CD4-positive, alpha-beta T cell (primary cell): ENCODE results near the gene CCDC17. TPM values are rescaled to one million over a fixed set of nuclear protein-coding genes. Genes with fewer than 3 reads are reported as not detected.

Experiments
- ATAC-seq: fragments of 200-7000 bp; cut with Tn5 transposase; one replicate; pipeline ENCODE4 v1.10.0; 2022; ENCODE audit warnings: mild to moderate bottlenecking; ENCODE audit not compliant: poor library complexity
- CTCF ChIA-PET: fragments of 350-600 bp; sonication (Branson Sonifier 250); formaldehyde crosslinking; loops from one replicate; lab custom pipeline; 2021; ENCODE audit warnings: antibody characterized with exemption, inconsistent platforms; lab: Charles Lee
- POLR2A ChIA-PET: fragments of 350-600 bp; sonication (Branson Sonifier 250); formaldehyde crosslinking; loops from one replicate; lab custom pipeline; 2021; ENCODE audit warnings: antibody characterized with exemption, inconsistent platforms; lab: Charles Lee
- DNase-seq, 14 experiments: peaks; one replicate each; pipeline ENCODE4 v3.0.0-alpha.2; 2013 to 2020; ENCODE audit warnings: mixed read lengths in 2 of 14
- H3K27ac ChIP-seq, 2 donors: one replicate each; pipeline versions ENCODE4 v1.5.1 to v1.7.0; 2013; ENCODE audit warnings: low read length in 2 of 2, low read depth in 1 of 2, mild to moderate bottlenecking in 1 of 2
- H3K27me3 ChIP-seq, 2 experiments: 1 replicate in 1 of 2; 2 replicates in 1 of 2; pipeline versions ENCODE4 v1.6.1 to v1.7.0; 2013; ENCODE audit warnings: low read length in 2 of 2, control low read depth in 1 of 2, mild to moderate bottlenecking in 1 of 2, moderate library complexity in 1 of 2; ENCODE audit not compliant: insufficient read depth in 2 of 2, control insufficient read depth in 1 of 2
- H3K36me3 ChIP-seq: one replicate; pipeline ENCODE4 v1.6.1; 2013; ENCODE audit warnings: low read length, control low read depth; ENCODE audit not compliant: insufficient read depth
- H3K4me1 ChIP-seq: one replicate; pipeline ENCODE4 v1.6.1; 2013; ENCODE audit warnings: low read length, control low read depth; ENCODE audit not compliant: insufficient read depth
- H3K4me3 ChIP-seq: one replicate; pipeline ENCODE4 v1.5.1; 2013; ENCODE audit warnings: mild to moderate bottlenecking, low read length, moderate library complexity
- H3K9me3 ChIP-seq, 2 experiments: 1 replicate in 1 of 2; 2 replicates in 1 of 2; pipeline versions ENCODE4 v1.6.1 to v1.7.0; 2013; ENCODE audit warnings: low read length in 2 of 2, mild to moderate bottlenecking in 2 of 2, control low read depth in 1 of 2, moderate library complexity in 1 of 2; ENCODE audit not compliant: control insufficient read depth in 1 of 2, insufficient read depth in 1 of 2
- H3K27ac Mint-ChIP-seq: one replicate; pipeline ENCODE4 v1.8.0; 2020; ENCODE audit warnings: mixed read lengths
- H3K27me3 Mint-ChIP-seq: one replicate; pipeline ENCODE4 v1.8.0; 2021; ENCODE audit warnings: mixed read lengths
- H3K36me3 Mint-ChIP-seq: one replicate; pipeline ENCODE4 v1.8.0; 2021; ENCODE audit warnings: low read depth, mixed read lengths
- H3K4me1 Mint-ChIP-seq: one replicate; pipeline ENCODE4 v1.8.0; 2021; ENCODE audit warnings: low read depth, mixed read lengths
- H3K4me3 Mint-ChIP-seq: one replicate; pipeline ENCODE4 v1.8.0; 2020; ENCODE audit warnings: mild to moderate bottlenecking, mixed read lengths
- H3K9me3 Mint-ChIP-seq: one replicate; pipeline ENCODE4 v1.8.0; 2020; ENCODE audit warnings: mixed read lengths
- intact Hi-C, 2 experiments: fragments of 100-400 bp; cut with DNase I in 1 of 2; cut with micrococcal nuclease in 1 of 2; formaldehyde crosslinking; loops; one replicate each; pipeline versions ENCODE4 v1.15.1 to v1.9.0; 2023 to 2025; cut with DNase I, micrococcal nuclease
- total RNA-seq, 174 experiments: library from RNA in 2 of 174; stranded (reverse) in 2 of 174; gene quantifications; one replicate each; pipeline ENCODE4 v1.2.3 and lab custom pipeline; 2021 to 2026
- TF ChIP-seq, protein P1 (sequence below): fragments of 200-600 bp; IDR thresholded peaks from one replicate; pipeline ENCODE4 v1.8.0; 2022; ENCODE audit warnings: antibody characterized with exemption, mild to moderate bottlenecking

Gene CCDC17
- total RNA-seq, 2 experiments from 2014 or later: 2.1 to 2.3 TPM

DNA sequence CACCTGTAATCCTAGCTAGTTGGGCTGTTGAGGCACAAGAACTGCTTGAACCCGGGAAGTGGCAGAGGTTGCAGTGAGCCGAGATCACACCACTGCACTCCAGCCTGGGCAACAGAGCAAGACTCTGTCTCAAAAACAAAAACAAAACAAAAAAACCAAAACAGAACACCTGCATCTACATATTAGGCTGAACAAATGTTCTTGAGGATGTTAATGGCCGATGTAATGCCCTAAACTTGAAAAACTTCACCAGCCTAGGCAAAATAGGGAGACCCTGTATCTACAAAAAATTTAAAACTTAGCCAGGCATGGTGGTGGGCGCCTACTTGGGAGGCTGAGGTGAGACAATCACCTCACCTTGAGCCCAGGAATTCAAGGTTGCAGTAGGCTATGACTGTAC lies 44.7 kb upstream of the CCDC17 start:
- H3K9me3 Mint-ChIP-seq: no peaks in the 10 kb centered on the region
- TF ChIP-seq, protein P1, sequence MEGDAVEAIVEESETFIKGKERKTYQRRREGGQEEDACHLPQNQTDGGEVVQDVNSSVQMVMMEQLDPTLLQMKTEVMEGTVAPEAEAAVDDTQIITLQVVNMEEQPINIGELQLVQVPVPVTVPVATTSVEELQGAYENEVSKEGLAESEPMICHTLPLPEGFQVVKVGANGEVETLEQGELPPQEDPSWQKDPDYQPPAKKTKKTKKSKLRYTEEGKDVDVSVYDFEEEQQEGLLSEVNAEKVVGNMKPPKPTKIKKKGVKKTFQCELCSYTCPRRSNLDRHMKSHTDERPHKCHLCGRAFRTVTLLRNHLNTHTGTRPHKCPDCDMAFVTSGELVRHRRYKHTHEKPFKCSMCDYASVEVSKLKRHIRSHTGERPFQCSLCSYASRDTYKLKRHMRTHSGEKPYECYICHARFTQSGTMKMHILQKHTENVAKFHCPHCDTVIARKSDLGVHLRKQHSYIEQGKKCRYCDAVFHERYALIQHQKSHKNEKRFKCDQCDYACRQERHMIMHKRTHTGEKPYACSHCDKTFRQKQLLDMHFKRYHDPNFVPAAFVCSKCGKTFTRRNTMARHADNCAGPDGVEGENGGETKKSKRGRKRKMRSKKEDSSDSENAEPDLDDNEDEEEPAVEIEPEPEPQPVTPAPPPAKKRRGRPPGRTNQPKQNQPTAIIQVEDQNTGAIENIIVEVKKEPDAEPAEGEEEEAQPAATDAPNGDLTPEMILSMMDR: no peak
- H3K9me3 ChIP-seq: no peaks in the 10 kb centered on the region
- intact Hi-C loops: no loop called here
- H3K27ac Mint-ChIP-seq: peak overlapping the region; percentile 21
- no peak overlapping the region for H3K4me3 ChIP-seq
- no peaks in the 10 kb centered on the region for H3K36me3 ChIP-seq
- POLR2A ChIA-PET: no interaction called here
- no peak overlapping the region for H3K27ac ChIP-seq
- H3K36me3 Mint-ChIP-seq: peaks cover 41% of the 10 kb centered on the region
- no peak for ATAC-seq
- H3K4me1 Mint-ChIP-seq: peaks cover 62% of the 10 kb centered on the region
- H3K4me3 Mint-ChIP-seq: no peak overlapping the region
- no peaks in the 10 kb centered on the region for H3K27me3 Mint-ChIP-seq
- DNase-seq: no peak
- H3K4me1 ChIP-seq: peaks cover 30% of the 10 kb centered on the region
- CTCF ChIA-PET: interaction anchor here (1.0 kb wide), 1 partner anchor 868 kb away, joined by 3 read pairs; the partner anchor contains the start of gene PLK3
- no peaks in the 10 kb centered on the region for H3K27me3 ChIP-seq

DNA sequence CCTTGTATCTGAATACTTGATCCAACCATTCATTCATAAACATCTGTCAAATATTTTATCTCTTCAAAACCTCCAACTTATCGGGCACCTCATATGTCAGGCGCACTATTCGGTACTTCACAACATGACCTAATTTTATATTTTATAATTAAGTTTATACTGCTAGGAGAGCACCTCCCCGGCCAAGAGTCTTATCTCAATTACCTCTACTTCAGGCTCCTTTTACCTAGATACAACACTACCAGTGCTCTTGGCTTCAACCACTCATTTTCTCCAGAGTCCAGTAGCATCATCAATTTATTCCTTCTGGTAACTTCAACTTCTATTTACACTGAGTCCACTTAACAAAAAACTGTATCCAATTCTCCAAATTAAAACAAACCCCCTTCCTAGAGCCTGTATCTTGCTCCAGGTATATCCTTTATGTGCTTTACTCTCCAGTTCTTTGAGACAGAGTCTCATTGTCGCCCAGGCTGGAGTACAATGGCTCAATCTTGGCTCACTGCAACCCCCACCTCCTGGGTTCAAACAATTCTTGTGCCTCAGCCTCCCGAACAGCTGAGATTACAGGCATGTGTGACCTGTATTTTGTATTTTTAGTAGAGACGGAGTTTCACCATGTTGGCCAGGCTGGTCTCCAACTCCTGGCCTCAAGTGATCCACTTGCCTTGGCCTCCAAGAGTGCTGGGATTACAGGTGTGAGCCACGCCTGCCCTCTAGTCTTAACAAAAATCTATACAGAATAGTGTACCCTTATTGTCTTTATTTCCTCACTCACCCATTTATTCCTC lies 43.7 kb upstream of the CCDC17 start:
- H3K27ac Mint-ChIP-seq: peak overlapping the region; percentile 21
- CTCF ChIA-PET: no interaction called here
- no peaks in the 10 kb centered on the region for H3K9me3 Mint-ChIP-seq
- POLR2A ChIA-PET: no interaction called here
- ATAC-seq: no peak
- H3K9me3 ChIP-seq: no peaks in the 10 kb centered on the region
- DNase-seq: no peak
- H3K36me3 Mint-ChIP-seq: peaks cover 40% of the 10 kb centered on the region
- H3K27me3 Mint-ChIP-seq: no peaks in the 10 kb centered on the region
- no peaks in the 10 kb centered on the region for H3K36me3 ChIP-seq
- H3K4me3 Mint-ChIP-seq: no peak overlapping the region
- TF ChIP-seq, protein P1: no peak
- H3K4me3 ChIP-seq: no peak overlapping the region
- peaks cover 21% of the 10 kb centered on the region for H3K4me1 ChIP-seq
- H3K27ac ChIP-seq: no peak overlapping the region
- peaks cover 58% of the 10 kb centered on the region for H3K4me1 Mint-ChIP-seq
- H3K27me3 ChIP-seq: no peaks in the 10 kb centered on the region
- intact Hi-C loops: no loop called here

DNA sequence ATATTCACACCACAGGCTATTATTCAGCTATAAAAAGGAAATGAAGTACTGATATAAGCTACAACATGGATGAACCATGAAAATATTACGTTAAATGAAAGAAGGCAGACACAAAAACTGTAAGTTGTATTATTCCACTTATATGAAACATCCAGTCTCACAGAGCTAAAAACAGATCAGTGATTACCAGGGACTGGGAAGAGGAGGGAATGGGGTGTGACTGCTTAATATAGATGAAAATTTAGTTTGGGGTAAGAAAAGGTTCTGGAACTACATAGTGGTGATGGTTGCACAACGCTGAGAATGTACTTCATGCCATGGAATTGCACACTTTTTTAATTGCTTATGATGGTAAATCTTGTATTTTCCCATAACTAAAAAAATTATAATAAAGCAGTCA lies 43.0 kb upstream of the CCDC17 start:
- Mint-ChIP-seq H3K4me3 (no peak overlapping the region), H3K9me3 (no peaks in the 10 kb centered on the region), H3K36me3 (peaks cover 45% of the 10 kb centered on the region), H3K27me3 (no peaks in the 10 kb centered on the region), H3K4me1 (peaks cover 59% of the 10 kb centered on the region), H3K27ac (peak overlapping the region; percentile 21)
- no peaks in the 10 kb centered on the region for H3K9me3 ChIP-seq
- ChIA-PET CTCF (no interaction called here), POLR2A (no interaction called here)
- no peaks in the 10 kb centered on the region for H3K27me3 ChIP-seq
- no peaks in the 10 kb centered on the region for H3K36me3 ChIP-seq
- TF ChIP-seq, protein P1: no peak
- H3K4me1 ChIP-seq: peaks cover 20% of the 10 kb centered on the region
- intact Hi-C loops: no loop called here
- H3K4me3 ChIP-seq: no peak overlapping the region
- ATAC-seq: no peak
- H3K27ac ChIP-seq: no peak overlapping the region
- no peak for DNase-seq
